Testis (tissue), 3 donors: Measurements from ENCODE around the gene AMPD3. TPM values are rescaled to one million over a fixed set of nuclear protein-coding genes. Genes with fewer than 3 reads are reported as not detected.

ENCODE experiments used
- DNase-seq: peaks from one replicate; pipeline ENCODE4 v3.0.0-alpha.2; 2019
- H3K27ac ChIP-seq, 2 donors: fragments of 200-600 bp; sonication (generic); one replicate each; pipeline ENCODE4 v1.5.1; 2019
- H3K27me3 ChIP-seq: fragments of 200-600 bp; sonication (generic); one replicate; pipeline ENCODE4 v1.5.1; 2019
- H3K36me3 ChIP-seq: fragments of 200-600 bp; sonication (generic); one replicate; pipeline ENCODE4 v1.5.1; 2017; ENCODE audit warnings: low read depth; ENCODE audit errors: missing control alignments
- H3K4me1 ChIP-seq: fragments of 200-600 bp; sonication (generic); one replicate; pipeline ENCODE4 v1.5.1; 2019
- H3K4me3 ChIP-seq, 2 donors: fragments of 200-600 bp; sonication (generic); one replicate each; pipeline ENCODE4 v1.5.1; 2017 to 2019
- H3K9me3 ChIP-seq: fragments of 200-600 bp; sonication (generic); one replicate; pipeline ENCODE4 v1.5.1; 2017
- CTCF ChIP-seq, 3 experiments: fragments of 450-650 bp in 2 of 3; fragments of 200-600 bp in 1 of 3; sonication (generic) in 1 of 3; IDR thresholded peaks; one replicate each; pipeline ENCODE4 v1.5.1; 2016 to 2019; ENCODE audit warnings: antibody characterized with exemption in 3 of 3, mild to moderate bottlenecking in 2 of 3, moderate library complexity in 1 of 3
- POLR2A ChIP-seq: fragments of 450-650 bp; IDR thresholded peaks from one replicate; pipeline ENCODE4 v1.6.1; 2017; ENCODE audit warnings: antibody characterized with exemption, mild to moderate bottlenecking, moderate library complexity
- WGBS, 2 donors: methylation state at CpG; one replicate each; pipeline ENCODE4 v1.1.5; 2018; 5-methylcytosine and 5-hydroxymethylcytosine counted together
- intact Hi-C: fragments of 100-400 bp; cut with DNase I; formaldehyde crosslinking; loops from one replicate; pipeline ENCODE4 v1.15.1; 2023; ENCODE audit warnings: low total_unique reads
- polyA plus RNA-seq: library from polyadenylated mRNA; stranded (reverse); fragments of 350-450 nt; fragmentation: Illumina TruSeq; extraction: RNeasy Lipid Tissue Mini Kit (QIAGEN cat#74804); gene quantifications from one replicate; pipeline ENCODE4 v1.2.3, GENCODE V29; 2014; ENCODE audit warnings: low read depth, low replicate concordance; ENCODE audit not compliant: insufficient read depth
- total RNA-seq, 2 donors: library from RNA; depleted of rRNA; stranded (reverse); fragments of >200 nt; gene quantifications; one replicate each; pipeline ENCODE4 v1.2.3, GENCODE V29; 2016

The AMPD3 gene
- total and polyA plus RNA-seq, 3 donors from 2014 or later = 5.5 to 13.4 (median 10.9) TPM

DNA sequence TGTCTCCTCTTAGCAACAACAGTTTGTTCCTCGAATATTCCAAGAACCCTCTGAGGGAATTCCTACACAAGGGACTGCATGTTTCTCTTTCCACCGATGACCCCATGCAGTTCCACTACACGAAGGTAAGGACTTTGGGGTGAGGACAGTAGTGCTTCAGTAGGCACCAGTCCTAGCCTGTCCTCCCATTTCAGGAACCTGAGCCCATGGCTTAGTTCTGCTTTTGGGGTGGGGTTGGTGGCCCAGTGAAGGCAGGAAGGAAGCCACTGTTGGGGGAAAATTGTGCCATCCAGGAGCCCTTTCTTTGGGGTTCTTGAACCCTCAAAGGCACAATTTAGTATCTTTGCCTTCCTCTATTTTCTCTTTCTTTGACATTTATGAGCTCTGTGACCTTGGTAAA, 47.7 kb downstream of the AMPD3 start:
- Histone ChIP-seq H3K27ac (no peak overlapping the region), H3K4me1 (no peaks in the 10 kb centered on the region), H3K9me3 (no peaks in the 10 kb centered on the region), H3K36me3 (no peaks in the 10 kb centered on the region), H3K4me3 (no peak overlapping the region), H3K27me3 (no peaks in the 10 kb centered on the region)
- DNase-seq = no peak
- intact Hi-C loops = no loop called here
- whole genome bisulfite sequencing, 2 donors = 87 to 90% methylated on average over 3 of the region's 3 CpGs
- TF ChIP-seq POLR2A (no peak), CTCF (IDR thresholded peaks at IDR 0.05) (no peak)

- 85 to 89% methylated on average over 2 of the region's 2 CpGs for WGBS, 2 donors
- Histone ChIP-seq H3K27me3 (no peaks in the 10 kb centered on the region), H3K4me1 (no peaks in the 10 kb centered on the region), H3K36me3 (no peaks in the 10 kb centered on the region), H3K27ac (no peak overlapping the region), H3K9me3 (no peaks in the 10 kb centered on the region), H3K4me3 (no peak overlapping the region)
- no peak for TF ChIP-seq CTCF (IDR thresholded peaks at IDR 0.05)
- no peak for TF ChIP-seq POLR2A
- intact Hi-C loops = no loop called here
- no peak for DNase-seq
Measured at GRCh38 chr11:10503221-10503620, 48.2 kb downstream of the AMPD3 start.

GRCh38 chr11:10503777-10504480, 48.9 kb downstream of the AMPD3 start:
- no peak overlapping the region for H3K27ac ChIP-seq
- 88 to 94% methylated on average over 5 of the region's 5 CpGs for WGBS, 2 donors
- no peak for DNase-seq
- H3K9me3 ChIP-seq = no peaks in the 10 kb centered on the region
- no peak for TF ChIP-seq CTCF (IDR thresholded peaks at IDR 0.05)
- TF ChIP-seq POLR2A = no peak
- intact Hi-C loops = no loop called here
- no peaks in the 10 kb centered on the region for H3K27me3 ChIP-seq
- no peak overlapping the region for H3K4me3 ChIP-seq
- H3K4me1 ChIP-seq = no peaks in the 10 kb centered on the region
- no peaks in the 10 kb centered on the region for H3K36me3 ChIP-seq

GRCh38 chr11:10504490-10504889, 49.4 kb downstream of the AMPD3 start:
- intact Hi-C loops = no loop called here
- H3K9me3 ChIP-seq = no peaks in the 10 kb centered on the region
- no peak for DNase-seq
- H3K4me3 ChIP-seq = no peak overlapping the region
- no peaks in the 10 kb centered on the region for H3K27me3 ChIP-seq
- no peak overlapping the region for H3K27ac ChIP-seq
- no peak for TF ChIP-seq POLR2A
- no peak for TF ChIP-seq CTCF (IDR thresholded peaks at IDR 0.05)
- no peaks in the 10 kb centered on the region for H3K4me1 ChIP-seq
- 92 to 94% methylated on average over 11 of the region's 11 CpGs for WGBS, 2 donors
- no peaks in the 10 kb centered on the region for H3K36me3 ChIP-seq
